K562 (cell line): ENCODE data around the gene RNF175.

Source experiments
- FOS ChIP-seq: IDR thresholded peaks from 3 replicates; pipeline ENCODE4 v1.6.1; 2011; ENCODE audit not compliant: insufficient read length; ENCODE audit errors: extremely low read depth
- HDGF ChIP-seq: fragments of 450-650 bp; IDR thresholded peaks from 2 replicates; pipeline ENCODE4 v1.6.1; 2016
- TAF7 ChIP-seq: fragments of 450-650 bp; IDR thresholded peaks from 2 replicates; pipeline ENCODE4 v1.6.1; 2016; ENCODE audit warnings: missing genetic modification characterization, missing compliant biosample characterization
- TRIM28 ChIP-seq: fragments of 450-650 bp; IDR thresholded peaks from 2 replicates; pipeline ENCODE4 v1.6.1; 2017
- TF ChIP-seq, protein P1 (sequence below): sonication (generic); formaldehyde crosslinking; IDR thresholded peaks from 2 replicates; pipeline ENCODE4 v1.5.0; 2020; ENCODE audit warnings: missing genetic modification reagents

DNA sequence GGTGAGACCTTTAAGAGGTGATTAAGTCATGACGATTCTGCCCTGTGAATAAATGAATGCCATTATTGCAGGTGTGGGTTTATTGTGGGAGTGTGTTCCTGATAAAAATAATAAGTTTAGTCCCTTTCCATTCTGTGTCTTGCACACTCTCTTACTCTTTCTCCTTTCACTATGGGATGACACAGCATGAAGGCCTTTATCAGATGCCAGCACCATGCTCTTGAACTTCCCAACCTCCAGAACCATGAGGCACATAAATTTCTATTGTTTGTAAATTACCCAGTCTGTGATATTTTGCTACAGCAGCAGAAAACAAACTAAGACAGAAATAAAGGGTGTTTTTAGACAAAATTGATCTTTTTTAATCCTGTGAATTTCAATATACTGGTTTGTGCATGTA is 18.6 kb upstream of the RNF175 start:
- TF ChIP-seq HDGF (no peak), FOS (no peak), TAF7 (tag) (no peak), TRIM28 (no peak)
- TF ChIP-seq, protein P1, sequence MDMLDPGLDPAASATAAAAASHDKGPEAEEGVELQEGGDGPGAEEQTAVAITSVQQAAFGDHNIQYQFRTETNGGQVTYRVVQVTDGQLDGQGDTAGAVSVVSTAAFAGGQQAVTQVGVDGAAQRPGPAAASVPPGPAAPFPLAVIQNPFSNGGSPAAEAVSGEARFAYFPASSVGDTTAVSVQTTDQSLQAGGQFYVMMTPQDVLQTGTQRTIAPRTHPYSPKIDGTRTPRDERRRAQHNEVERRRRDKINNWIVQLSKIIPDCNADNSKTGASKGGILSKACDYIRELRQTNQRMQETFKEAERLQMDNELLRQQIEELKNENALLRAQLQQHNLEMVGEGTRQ = no peak
